Measurements from ENCODE around the gene PHYHIPL. TPM values are rescaled to one million over a fixed set of nuclear protein-coding genes. Genes with fewer than 3 reads are reported as not detected.

The PHYHIPL gene
- total RNA-seq, 1 experiment from 2014 or later = not detected

DNA sequence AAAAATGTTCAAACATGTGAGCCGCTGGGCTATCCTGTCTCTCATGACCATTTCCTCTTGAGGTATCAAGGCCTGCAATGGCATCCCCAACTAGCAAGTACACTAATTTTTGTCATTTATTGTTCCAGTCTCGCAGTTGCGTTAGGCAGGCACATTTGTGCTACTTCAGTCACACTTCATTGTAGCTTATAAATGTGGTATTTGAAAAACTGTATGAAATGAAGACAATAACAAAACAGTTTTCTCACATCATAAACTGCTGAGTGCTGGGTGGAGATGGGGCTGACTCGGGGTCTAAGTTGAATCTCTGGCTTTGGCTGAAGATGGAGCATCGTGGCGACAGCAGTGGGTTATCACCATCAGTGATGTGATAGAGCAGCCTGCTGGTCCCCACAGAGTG lies 93.2 kb downstream of the PHYHIPL start:
- no TSS peak for BruUV-seq (replicated peaks)
- TF ChIP-seq EZH2 (IDR thresholded peaks at IDR 0.05; ENCODE audit: low read length, unreplicated experiment) = no peak
- no peak for TF ChIP-seq EZH2phosphoT487 (IDR thresholded peaks at IDR 0.05; ENCODE audit: borderline replicate concordance, low read length)
- TF ChIP-seq, protein P1, sequence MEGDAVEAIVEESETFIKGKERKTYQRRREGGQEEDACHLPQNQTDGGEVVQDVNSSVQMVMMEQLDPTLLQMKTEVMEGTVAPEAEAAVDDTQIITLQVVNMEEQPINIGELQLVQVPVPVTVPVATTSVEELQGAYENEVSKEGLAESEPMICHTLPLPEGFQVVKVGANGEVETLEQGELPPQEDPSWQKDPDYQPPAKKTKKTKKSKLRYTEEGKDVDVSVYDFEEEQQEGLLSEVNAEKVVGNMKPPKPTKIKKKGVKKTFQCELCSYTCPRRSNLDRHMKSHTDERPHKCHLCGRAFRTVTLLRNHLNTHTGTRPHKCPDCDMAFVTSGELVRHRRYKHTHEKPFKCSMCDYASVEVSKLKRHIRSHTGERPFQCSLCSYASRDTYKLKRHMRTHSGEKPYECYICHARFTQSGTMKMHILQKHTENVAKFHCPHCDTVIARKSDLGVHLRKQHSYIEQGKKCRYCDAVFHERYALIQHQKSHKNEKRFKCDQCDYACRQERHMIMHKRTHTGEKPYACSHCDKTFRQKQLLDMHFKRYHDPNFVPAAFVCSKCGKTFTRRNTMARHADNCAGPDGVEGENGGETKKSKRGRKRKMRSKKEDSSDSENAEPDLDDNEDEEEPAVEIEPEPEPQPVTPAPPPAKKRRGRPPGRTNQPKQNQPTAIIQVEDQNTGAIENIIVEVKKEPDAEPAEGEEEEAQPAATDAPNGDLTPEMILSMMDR (conservative IDR thresholded peaks at IDR 0.05; ENCODE audit: low read depth, low read length) = no peak
- Histone ChIP-seq H3K4me1 (ENCODE audit: insufficient read depth, low read length) (no peaks in the 10 kb centered on the region), H3K27ac (ENCODE audit: low read length) (no peak overlapping the region), H4K20me1 (ENCODE audit: low read length) (no peaks in the 10 kb centered on the region), H3F3A (ENCODE audit: low read length, unreplicated experiment) (no peaks in the 10 kb centered on the region), H2AFZ (ENCODE audit: low read length) (no peak overlapping the region), H3K4me3 (ENCODE audit: low read length) (no peak overlapping the region), H3K9ac (ENCODE audit: low read length) (no peak overlapping the region), H3K4me2 (ENCODE audit: low read length) (no peak overlapping the region), H3K9me3 (ENCODE audit: low read length) (no peaks in the 10 kb centered on the region), H3K36me3 (ENCODE audit: low read depth, low read length) (no peaks in the 10 kb centered on the region), H3K79me2 (ENCODE audit: low read length) (no peaks in the 10 kb centered on the region), H3K27me3 (ENCODE audit: low read length) (peaks cover 75% of the 10 kb centered on the region), H3K9me2 (replicated peaks; ENCODE audit: low read length) (0 out of 2 replicates have a peak, but pooled peaks cover 2% of the 10 kb centered on the region)
- ATAC-seq (no peak), DNase-seq (no peak)
- ChIA-PET POLR2A (ENCODE audit: unreplicated experiment) (no interaction called here), CTCF (no interaction called here)
- intact Hi-C loops (cut with micrococcal nuclease) = no loop called here

DNA sequence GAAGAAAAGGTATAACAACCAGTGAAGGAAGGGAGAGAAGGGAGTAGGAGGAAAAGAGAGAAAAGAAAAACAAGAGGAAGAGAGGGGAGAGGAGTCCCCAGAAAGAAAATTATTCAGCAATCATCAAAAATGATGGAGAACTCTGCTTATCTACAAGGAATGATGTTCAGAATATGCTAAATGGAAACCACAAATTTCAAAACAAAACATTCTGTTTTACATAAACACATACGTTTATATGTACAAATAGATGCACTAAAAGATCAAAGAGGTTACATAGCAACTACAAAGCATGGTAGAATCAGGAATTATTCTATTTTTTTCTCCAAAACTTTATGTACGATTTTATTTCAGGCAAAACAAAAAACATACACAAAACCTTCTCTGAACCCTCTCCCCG lies 94.0 kb downstream of the PHYHIPL start:
- Histone ChIP-seq H3K36me3 (ENCODE audit: low read depth, low read length) (no peaks in the 10 kb centered on the region), H4K20me1 (ENCODE audit: low read length) (no peaks in the 10 kb centered on the region), H3K79me2 (ENCODE audit: low read length) (no peaks in the 10 kb centered on the region), H3K4me2 (ENCODE audit: low read length) (no peak overlapping the region), H3K9me2 (replicated peaks; ENCODE audit: low read length) (no peaks in the 10 kb centered on the region), H3K27ac (ENCODE audit: low read length) (no peak overlapping the region), H3F3A (ENCODE audit: low read length, unreplicated experiment) (no peaks in the 10 kb centered on the region), H3K4me1 (ENCODE audit: insufficient read depth, low read length) (no peaks in the 10 kb centered on the region), H3K9me3 (ENCODE audit: low read length) (no peaks in the 10 kb centered on the region), H3K9ac (ENCODE audit: low read length) (no peak overlapping the region), H2AFZ (ENCODE audit: low read length) (no peak overlapping the region), H3K4me3 (ENCODE audit: low read length) (no peak overlapping the region), H3K27me3 (ENCODE audit: low read length) (peaks cover 74% of the 10 kb centered on the region)
- intact Hi-C loops (cut with micrococcal nuclease) = no loop called here
- DNase-seq = no peak
- ChIA-PET CTCF (no interaction called here), POLR2A (ENCODE audit: unreplicated experiment) (no interaction called here)
- no peak for ATAC-seq
- TF ChIP-seq EZH2phosphoT487 (IDR thresholded peaks at IDR 0.05; ENCODE audit: borderline replicate concordance, low read length) (no peak), EZH2 (IDR thresholded peaks at IDR 0.05; ENCODE audit: low read length, unreplicated experiment) (no peak)
- TF ChIP-seq, protein P1 (conservative IDR thresholded peaks at IDR 0.05; ENCODE audit: low read depth, low read length) = no peak
- BruUV-seq (replicated peaks) = no TSS peak

DNA sequence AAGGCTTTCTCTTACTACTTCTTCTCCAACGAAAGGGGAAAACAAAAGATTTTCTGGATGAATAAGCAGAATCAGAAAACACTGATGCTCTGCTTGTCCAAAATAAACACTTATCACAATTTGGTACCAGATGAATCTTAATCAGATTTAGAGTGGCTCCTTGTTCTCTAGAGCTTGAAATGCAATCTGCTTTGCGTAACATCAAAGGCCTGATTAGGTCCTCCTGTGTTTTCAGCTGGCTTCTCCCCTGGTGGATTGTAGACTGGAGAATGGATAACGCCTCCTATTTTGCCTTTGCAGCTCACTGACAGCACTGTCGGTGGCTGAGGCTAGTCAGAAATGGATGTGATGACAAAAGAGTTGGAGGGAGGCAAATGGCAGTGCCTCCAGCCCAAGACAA lies 94.7 kb downstream of the PHYHIPL start:
- Histone ChIP-seq H3K9ac (ENCODE audit: low read length) (no peak overlapping the region), H2AFZ (ENCODE audit: low read length) (no peak overlapping the region), H3K9me3 (ENCODE audit: low read length) (no peaks in the 10 kb centered on the region), H3K4me1 (ENCODE audit: insufficient read depth, low read length) (no peaks in the 10 kb centered on the region), H3K4me2 (ENCODE audit: low read length) (no peak overlapping the region), H3F3A (ENCODE audit: low read length, unreplicated experiment) (no peaks in the 10 kb centered on the region), H3K9me2 (replicated peaks; ENCODE audit: low read length) (no peaks in the 10 kb centered on the region), H3K79me2 (ENCODE audit: low read length) (no peaks in the 10 kb centered on the region), H3K27ac (ENCODE audit: low read length) (no peak overlapping the region), H3K4me3 (ENCODE audit: low read length) (no peak overlapping the region), H3K27me3 (ENCODE audit: low read length) (peaks cover 69% of the 10 kb centered on the region), H3K36me3 (ENCODE audit: low read depth, low read length) (no peaks in the 10 kb centered on the region), H4K20me1 (ENCODE audit: low read length) (no peaks in the 10 kb centered on the region)
- intact Hi-C loops (cut with micrococcal nuclease) = no loop called here
- no TSS peak for BruUV-seq (replicated peaks)
- no peak for TF ChIP-seq EZH2phosphoT487 (IDR thresholded peaks at IDR 0.05; ENCODE audit: borderline replicate concordance, low read length)
- TF ChIP-seq, protein P1 (conservative IDR thresholded peaks at IDR 0.05; ENCODE audit: low read depth, low read length) = no peak
- CTCF ChIA-PET = no interaction called here
- DNase-seq = no peak
- ATAC-seq = no peak
- POLR2A ChIA-PET (ENCODE audit: unreplicated experiment) = no interaction called here

Data from PC-3 (cell line).